ENCODE results near the gene KIF2C. TPM values are rescaled to one million over a fixed set of nuclear protein-coding genes. Genes with fewer than 3 reads are reported as not detected.

The KIF2C gene
- polyA plus RNA-seq, 1 of the 3 experiments (the other 2 are of a cell fraction) = 20.7 TPM

GRCh38 chr1:44743211-44743610 lies 3.6 kb downstream of the KIF2C start:
- POLR2A ChIA-PET = interaction anchor here (0.6 to 1.4 kb wide), 2 partner anchors 32 to 36 kb away, joined by 3 to 6 read pairs; partner anchors contain the start of gene RPS8

GRCh38 chr1:44747878-44748277 lies 8.2 kb downstream of the KIF2C start:
- WGBS (ENCODE audit: low lambda C conversion rate) = 94% methylated on average over 3 of the region's 3 CpGs
- no peaks in the 10 kb centered on the region for H3K9me2 ChIP-seq
- ChIA-PET CTCF (interaction anchor here (0.7 to 1.5 kb wide), 3 partner anchors 17 to 61 kb away, joined by 3 read pairs; partner anchors contain the start of gene RNU5D-1), POLR2A (interaction anchor here (0.7 kb wide), 1 partner anchor 11 kb away, joined by 3 read pairs; no protein-coding TSS in a partner anchor)
- no peak overlapping the region for H3K9ac ChIP-seq
- H3K4me3 ChIP-seq (ENCODE audit: low read depth in 2 of 2, low read length in 1 of 2) = no peak overlapping the region
- H3K4me1 ChIP-seq (ENCODE audit: control insufficient read depth in 1 of 2, insufficient read depth in 2 of 2, low read depth in 1 of 2, low read length in 1 of 2) = no peaks in the 10 kb centered on the region
- H2AFZ ChIP-seq (ENCODE audit: low read depth) = no peak overlapping the region
- no peaks in the 10 kb centered on the region for H3K27me3 ChIP-seq (ENCODE audit: insufficient read depth)
- peaks cover 4% of the 10 kb centered on the region; the same call in 1 of the 2 replicates for H4K20me1 ChIP-seq (ENCODE audit: insufficient read depth)
- H3K36me3 ChIP-seq (replicated peaks in 1 of 2; ENCODE audit: control insufficient read depth in 1 of 2, insufficient read depth in 2 of 2, low read length in 1 of 2) = peaks cover 11 to 18% of the 10 kb centered on the region in 2 experiments
- H3K27ac ChIP-seq (ENCODE audit: low read depth in 2 of 2, low read length in 1 of 2) = no peak overlapping the region
- no peak overlapping the region for H3K4me2 ChIP-seq
- no peak for TF ChIP-seq TCF12 (IDR thresholded peaks at IDR 0.05)
- TF ChIP-seq GABPA (IDR thresholded peaks at IDR 0.05; ENCODE audit: low read depth) = no peak
- TF ChIP-seq CTCF (IDR thresholded peaks at IDR 0.05) = 0 out of 2 replicates have a peak, but pooled peaks have one; percentile 16
- TF ChIP-seq JUND (IDR thresholded peaks at IDR 0.05) = no peak
- DNase-seq = no peak
- peaks cover 6% of the 10 kb centered on the region for H3F3A ChIP-seq (replicated peaks; ENCODE audit: insufficient read depth)
- H3K9me3 ChIP-seq = no peaks in the 10 kb centered on the region
- peaks cover 55% of the 10 kb centered on the region for H3K79me2 ChIP-seq (ENCODE audit: insufficient read depth)

More at GRCh38 chr1:44743211-44743610, 3.6 kb downstream of the KIF2C start:
- CTCF ChIA-PET = interaction anchor here (0.7 to 1.9 kb wide), 4 partner anchors 12 to 32 kb away, joined by 3 to 9 read pairs (median 4); partner anchors contain the start of genes RNU5D-1 and RPS8
- H3K4me2 ChIP-seq = no peak overlapping the region
- H3K36me3 ChIP-seq (replicated peaks in 1 of 2; ENCODE audit: control insufficient read depth in 1 of 2, insufficient read depth in 2 of 2, low read length in 1 of 2) = peaks cover 0 to 14% of the 10 kb centered on the region in 2 experiments
- no peak for TF ChIP-seq PBX3 (IDR thresholded peaks at IDR 0.05)
- TF ChIP-seq EZH2phosphoT487 (IDR thresholded peaks at IDR 0.05; ENCODE audit: borderline replicate concordance, low read depth) = no peak
- TF ChIP-seq NRF1 (IDR thresholded peaks at IDR 0.05; ENCODE audit: low read depth, low read length) = no peak
- TF ChIP-seq CTCF (IDR thresholded peaks at IDR 0.05) = no peak
- TF ChIP-seq TEAD4 (IDR thresholded peaks at IDR 0.05; ENCODE audit: borderline replicate concordance, insufficient read depth) = no peak
- H3F3A ChIP-seq (replicated peaks; ENCODE audit: insufficient read depth) = peaks cover 11% of the 10 kb centered on the region
- 80% methylated on average over 1 of the region's 1 CpG for WGBS (ENCODE audit: low lambda C conversion rate)
- no peak overlapping the region for H3K4me3 ChIP-seq (ENCODE audit: low read depth in 2 of 2, low read length in 1 of 2)
- H3K4me1 ChIP-seq (ENCODE audit: control insufficient read depth in 1 of 2, insufficient read depth in 2 of 2, low read depth in 1 of 2, low read length in 1 of 2) = peaks cover 0 to 5% of the 10 kb centered on the region in 2 experiments; a peak in 2 of 4 replicates
- peak overlapping the region; percentile 71 for H2AFZ ChIP-seq (ENCODE audit: low read depth)
- peaks cover 4% of the 10 kb centered on the region; the same call in 1 of the 2 replicates for H4K20me1 ChIP-seq (ENCODE audit: insufficient read depth)
- H3K9me2 ChIP-seq = no peaks in the 10 kb centered on the region
- H3K9me3 ChIP-seq = no peaks in the 10 kb centered on the region
- H3K27me3 ChIP-seq (ENCODE audit: insufficient read depth) = no peaks in the 10 kb centered on the region
- H3K9ac ChIP-seq = no peak overlapping the region
- H3K27ac ChIP-seq (ENCODE audit: low read depth in 2 of 2, low read length in 1 of 2) = 0 out of 4 replicates have a peak overlapping the region, but pooled peaks of 1 of the 2 experiments have one; percentile 5
- no peak for DNase-seq
- peaks cover 82% of the 10 kb centered on the region for H3K79me2 ChIP-seq (ENCODE audit: insufficient read depth)
